Keratinocyte (primary cell): ENCODE results near the gene TSC22D3.

Experiments
- EZH2 ChIP-seq: IDR thresholded peaks from one replicate; pipeline ENCODE4 v1.6.1; 2012; ENCODE audit warnings: inconsistent platforms, mild to moderate bottlenecking, low read length, moderate library complexity
- TF ChIP-seq, protein P1 (sequence below), 3 experiments: IDR thresholded peaks in 1 of 3; conservative IDR thresholded peaks in 1 of 3; optimal IDR thresholded peaks in 1 of 3; 2 replicates in 2 of 3; 3 replicates in 1 of 3; pipeline versions ENCODE3 to v1.5.1; 2011; ENCODE audit warnings: low read length in 3 of 3, mild to moderate bottlenecking in 3 of 3, moderate library complexity in 2 of 3, control low read depth in 1 of 3, inconsistent platforms in 1 of 3; ENCODE audit not compliant: insufficient read depth in 2 of 3; ENCODE audit errors: extremely low read depth in 1 of 3

DNA sequence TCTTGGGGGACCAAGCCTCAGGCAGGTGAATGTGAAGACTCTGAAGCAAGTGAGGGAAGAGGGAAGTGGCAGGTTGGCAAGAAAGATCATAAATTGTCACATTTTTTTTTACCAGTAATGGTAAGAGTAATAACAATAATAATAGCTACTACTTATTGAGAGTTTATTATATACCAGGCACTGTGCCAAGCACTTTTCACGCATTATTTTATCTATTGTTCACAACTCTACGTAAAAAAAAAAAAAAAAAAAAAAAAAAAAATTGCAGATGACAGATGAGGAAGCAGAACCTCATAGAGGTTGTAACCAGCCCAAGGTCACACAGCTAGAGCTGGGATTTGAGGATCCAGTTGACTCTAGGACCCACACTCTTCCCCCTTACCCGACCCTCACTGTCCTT is 40.9 kb downstream of the TSC22D3 start:
- TF ChIP-seq, protein P1, sequence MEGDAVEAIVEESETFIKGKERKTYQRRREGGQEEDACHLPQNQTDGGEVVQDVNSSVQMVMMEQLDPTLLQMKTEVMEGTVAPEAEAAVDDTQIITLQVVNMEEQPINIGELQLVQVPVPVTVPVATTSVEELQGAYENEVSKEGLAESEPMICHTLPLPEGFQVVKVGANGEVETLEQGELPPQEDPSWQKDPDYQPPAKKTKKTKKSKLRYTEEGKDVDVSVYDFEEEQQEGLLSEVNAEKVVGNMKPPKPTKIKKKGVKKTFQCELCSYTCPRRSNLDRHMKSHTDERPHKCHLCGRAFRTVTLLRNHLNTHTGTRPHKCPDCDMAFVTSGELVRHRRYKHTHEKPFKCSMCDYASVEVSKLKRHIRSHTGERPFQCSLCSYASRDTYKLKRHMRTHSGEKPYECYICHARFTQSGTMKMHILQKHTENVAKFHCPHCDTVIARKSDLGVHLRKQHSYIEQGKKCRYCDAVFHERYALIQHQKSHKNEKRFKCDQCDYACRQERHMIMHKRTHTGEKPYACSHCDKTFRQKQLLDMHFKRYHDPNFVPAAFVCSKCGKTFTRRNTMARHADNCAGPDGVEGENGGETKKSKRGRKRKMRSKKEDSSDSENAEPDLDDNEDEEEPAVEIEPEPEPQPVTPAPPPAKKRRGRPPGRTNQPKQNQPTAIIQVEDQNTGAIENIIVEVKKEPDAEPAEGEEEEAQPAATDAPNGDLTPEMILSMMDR (optimal IDR thresholded peaks at IDR 0.05 in 1 of 3, IDR thresholded peaks at IDR 0.05 in 1 of 3, conservative IDR thresholded peaks at IDR 0.05 in 1 of 3; ENCODE audit: extremely low read depth in 1 of 3, insufficient read depth in 2 of 3, low read length in 3 of 3), result no peak
- no peak for TF ChIP-seq EZH2
